OCI-LY7 (cell line): ENCODE results near the gene LIPC.

Experiments
- CTCF ChIP-seq: fragments of 200-600 bp; sonication (generic); conservative IDR thresholded peaks from 2 replicates; pipeline ENCODE4 v1.5.1; 2014; ENCODE audit warnings: mild to moderate bottlenecking, antibody characterized with exemption, low read length, moderate library complexity, mixed read lengths
- EZH2phosphoT487 ChIP-seq: fragments of 200-600 bp; sonication (generic); IDR thresholded peaks from 2 replicates; pipeline ENCODE4 v1.6.1; 2018; ENCODE audit warnings: low read depth, borderline replicate concordance, mild to moderate bottlenecking, mixed run types, antibody characterized with exemption, low read length, moderate library complexity, mixed read lengths

- TF ChIP-seq CTCF (no peak), EZH2phosphoT487 (no peak)
Measured at GRCh38 chr15:58543664-58544335, 112.0 kb downstream of the LIPC start.
